Ectodermal cell (in vitro differentiated cells): ENCODE results near the gene UBE2E2.

Source experiments
- H3K27ac ChIP-seq: 2 replicates; pipeline ENCODE4 v1.7.0; 2013; ENCODE audit warnings: mild to moderate bottlenecking, low read depth, low read length; ENCODE audit not compliant: insufficient read depth, poor library complexity, severe bottlenecking
- H3K27me3 ChIP-seq: 2 replicates; pipeline ENCODE4 v1.7.0; 2013; ENCODE audit warnings: mild to moderate bottlenecking, low read length; ENCODE audit not compliant: insufficient read depth, control insufficient read depth, poor library complexity, severe bottlenecking
- H3K36me3 ChIP-seq: one replicate; pipeline ENCODE4 v1.7.0; 2013; ENCODE audit warnings: low read length; ENCODE audit not compliant: control insufficient read depth, insufficient read depth
- H3K4me1 ChIP-seq: one replicate; pipeline ENCODE4 v1.7.0; 2013; ENCODE audit warnings: low read length; ENCODE audit not compliant: control insufficient read depth, insufficient read depth
- H3K4me3 ChIP-seq: 2 replicates; pipeline ENCODE4 v1.7.0; 2013; ENCODE audit warnings: low read depth, low read length, control low read depth; ENCODE audit not compliant: insufficient read depth
- H3K9me3 ChIP-seq: 2 replicates; pipeline ENCODE4 v1.7.0; 2013; ENCODE audit warnings: mild to moderate bottlenecking, low read length, moderate library complexity; ENCODE audit not compliant: control insufficient read depth
- WGBS, 2 experiments: methylation state at CpG; one replicate each; pipeline ENCODE4 v1.1.7; 2013; ENCODE audit warnings: missing lambda C conversion rate in 2 of 2; 5-methylcytosine and 5-hydroxymethylcytosine counted together

Gene UBE2E2

DNA sequence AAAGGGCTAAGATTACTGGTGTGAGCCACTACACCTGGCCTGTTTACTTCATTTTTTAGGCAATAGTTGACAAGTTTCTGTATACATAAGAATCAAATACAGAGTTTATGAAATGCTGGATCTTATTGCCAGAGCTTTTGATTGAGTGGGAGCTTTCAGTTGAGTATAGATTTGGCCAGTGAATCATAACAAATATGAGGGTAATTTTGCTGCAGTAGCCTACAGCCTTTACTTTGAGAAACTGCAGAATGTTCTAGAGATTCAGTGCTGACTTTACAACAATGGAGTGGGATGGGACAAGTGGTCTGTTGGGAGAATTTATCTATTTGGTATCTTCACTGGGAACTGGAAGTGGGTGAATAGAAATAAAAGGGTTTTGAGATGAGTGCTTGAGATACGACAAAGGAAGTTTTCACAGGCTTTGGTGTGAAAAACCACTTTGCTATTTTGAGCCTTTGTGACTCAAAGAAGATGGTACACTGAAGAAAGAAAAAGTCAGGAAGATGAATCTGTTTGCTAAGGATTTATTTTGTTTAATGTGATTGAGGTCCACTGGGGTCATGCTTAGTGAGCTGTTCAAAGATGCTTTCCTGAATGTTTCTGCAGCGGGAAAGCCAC, 227.8 kb downstream of the UBE2E2 start:
- H3K27me3 ChIP-seq: no peaks in the 10 kb centered on the region
- 84 to 90% methylated on average over 2 of the region's 2 CpGs for WGBS, 2 experiments
- H3K9me3 ChIP-seq: no peaks in the 10 kb centered on the region
- no peak overlapping the region for H3K4me3 ChIP-seq
- peaks cover 5% of the 10 kb centered on the region for H3K4me1 ChIP-seq
- no peak overlapping the region for H3K27ac ChIP-seq
- no peaks in the 10 kb centered on the region for H3K36me3 ChIP-seq

- Histone ChIP-seq H3K36me3 (no peaks in the 10 kb centered on the region), H3K4me3 (no peak overlapping the region), H3K27ac (no peak overlapping the region), H3K27me3 (no peaks in the 10 kb centered on the region), H3K4me1 (peaks cover 6% of the 10 kb centered on the region), H3K9me3 (no peaks in the 10 kb centered on the region)
- 84 to 100% methylated on average over 1 to 2 of the region's 3 CpGs for WGBS, 2 experiments
These were observed 228.6 kb downstream of the UBE2E2 start for GRCh38 chr3:23431764-23432163.

- H3K36me3 ChIP-seq: no peaks in the 10 kb centered on the region
- no peaks in the 10 kb centered on the region for H3K27me3 ChIP-seq
- H3K4me1 ChIP-seq: peaks cover 6% of the 10 kb centered on the region
- WGBS, 2 experiments: 60 to 68% methylated on average over 2 of the region's 2 CpGs
- H3K27ac ChIP-seq: no peak overlapping the region
- no peak overlapping the region for H3K4me3 ChIP-seq
- no peaks in the 10 kb centered on the region for H3K9me3 ChIP-seq
These were observed 232.2 kb downstream of the UBE2E2 start for GRCh38 chr3:23435318-23435717.

GRCh38 chr3:23435904-23436303, 232.8 kb downstream of the UBE2E2 start:
- peaks cover 6% of the 10 kb centered on the region for H3K4me1 ChIP-seq
- no peaks in the 10 kb centered on the region for H3K9me3 ChIP-seq
- no peak overlapping the region for H3K27ac ChIP-seq
- 87 to 91% methylated on average over 9 of the region's 9 CpGs for WGBS, 2 experiments
- H3K36me3 ChIP-seq: no peaks in the 10 kb centered on the region
- H3K27me3 ChIP-seq: no peaks in the 10 kb centered on the region
- H3K4me3 ChIP-seq: no peak overlapping the region

DNA sequence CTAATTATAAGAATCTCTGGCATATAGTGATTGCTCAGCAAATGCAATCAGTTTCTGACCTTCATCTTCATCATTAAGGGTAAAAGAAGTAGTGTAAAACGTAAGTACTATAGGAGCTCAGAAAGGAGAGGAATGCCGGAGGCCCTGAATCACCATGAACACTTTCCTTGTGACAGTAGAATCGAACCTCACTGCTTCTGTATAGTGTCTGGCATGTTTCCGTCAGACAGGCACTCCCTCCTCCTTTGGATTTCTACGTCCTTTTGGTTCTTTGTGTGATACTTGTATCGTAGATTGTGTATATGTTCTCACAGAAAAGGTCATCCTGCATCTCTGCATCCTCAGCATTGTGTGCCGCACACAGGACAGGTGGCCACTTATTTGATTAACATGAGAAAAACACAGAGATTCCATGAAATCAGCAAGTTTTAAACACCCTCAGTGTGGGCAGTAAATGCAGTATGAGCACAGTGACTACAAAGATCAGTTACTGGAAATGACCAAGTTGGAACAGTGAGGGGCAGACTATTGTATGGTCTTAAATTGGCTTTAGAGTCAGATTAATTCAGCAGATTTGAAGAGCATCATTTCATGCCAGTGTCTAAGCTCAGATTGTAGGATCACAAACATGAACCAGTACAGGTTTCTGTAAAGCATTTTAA, 234.5 kb downstream of the UBE2E2 start:
- Histone ChIP-seq H3K4me1 (peaks cover 6% of the 10 kb centered on the region), H3K27me3 (no peaks in the 10 kb centered on the region), H3K27ac (no peak overlapping the region), H3K4me3 (no peak overlapping the region), H3K36me3 (no peaks in the 10 kb centered on the region), H3K9me3 (no peaks in the 10 kb centered on the region)
- 88 to 93% methylated on average over 7 of the region's 7 CpGs for WGBS, 2 experiments

GRCh38 chr3:23438657-23439056, 235.5 kb downstream of the UBE2E2 start:
- Histone ChIP-seq H3K27ac (no peak overlapping the region), H3K27me3 (no peaks in the 10 kb centered on the region), H3K36me3 (no peaks in the 10 kb centered on the region), H3K9me3 (no peaks in the 10 kb centered on the region), H3K4me1 (peaks cover 6% of the 10 kb centered on the region), H3K4me3 (no peak overlapping the region)

GRCh38 chr3:23439080-23439479, 236.0 kb downstream of the UBE2E2 start:
- Histone ChIP-seq H3K36me3 (no peaks in the 10 kb centered on the region), H3K9me3 (no peaks in the 10 kb centered on the region), H3K4me1 (peaks cover 6% of the 10 kb centered on the region), H3K4me3 (no peak overlapping the region), H3K27ac (no peak overlapping the region), H3K27me3 (no peaks in the 10 kb centered on the region)
- WGBS, 2 experiments: 97 to 98% methylated on average over 2 of the region's 2 CpGs

- Histone ChIP-seq H3K27ac (no peak overlapping the region), H3K27me3 (no peaks in the 10 kb centered on the region), H3K36me3 (no peaks in the 10 kb centered on the region), H3K4me1 (peaks cover 4% of the 10 kb centered on the region), H3K9me3 (no peaks in the 10 kb centered on the region), H3K4me3 (no peak overlapping the region)
- 93 to 94% methylated on average over 12 of the region's 12 CpGs for WGBS, 2 experiments
These were observed 237.5 kb downstream of the UBE2E2 start for GRCh38 chr3:23440416-23441294.

GRCh38 chr3:23442598-23443383, 239.7 kb downstream of the UBE2E2 start:
- Histone ChIP-seq H3K27ac (no peak overlapping the region), H3K4me1 (no peaks in the 10 kb centered on the region), H3K9me3 (no peaks in the 10 kb centered on the region), H3K4me3 (no peak overlapping the region), H3K27me3 (no peaks in the 10 kb centered on the region), H3K36me3 (no peaks in the 10 kb centered on the region)
- whole genome bisulfite sequencing, 2 experiments: 73 to 90% methylated on average over 3 to 4 of the region's 4 CpGs
